ENCODE measurements around the gene MDC1. TPM values are rescaled to one million over a fixed set of nuclear protein-coding genes. Genes with fewer than 3 reads are reported as not detected.

Gene MDC1
- total and polyA plus RNA-seq, 2 of the 13 experiments (the other 11 are each of a cell fraction or from before 2014, with no cell fraction given) = 8.4 to 14.0 TPM

DNA sequence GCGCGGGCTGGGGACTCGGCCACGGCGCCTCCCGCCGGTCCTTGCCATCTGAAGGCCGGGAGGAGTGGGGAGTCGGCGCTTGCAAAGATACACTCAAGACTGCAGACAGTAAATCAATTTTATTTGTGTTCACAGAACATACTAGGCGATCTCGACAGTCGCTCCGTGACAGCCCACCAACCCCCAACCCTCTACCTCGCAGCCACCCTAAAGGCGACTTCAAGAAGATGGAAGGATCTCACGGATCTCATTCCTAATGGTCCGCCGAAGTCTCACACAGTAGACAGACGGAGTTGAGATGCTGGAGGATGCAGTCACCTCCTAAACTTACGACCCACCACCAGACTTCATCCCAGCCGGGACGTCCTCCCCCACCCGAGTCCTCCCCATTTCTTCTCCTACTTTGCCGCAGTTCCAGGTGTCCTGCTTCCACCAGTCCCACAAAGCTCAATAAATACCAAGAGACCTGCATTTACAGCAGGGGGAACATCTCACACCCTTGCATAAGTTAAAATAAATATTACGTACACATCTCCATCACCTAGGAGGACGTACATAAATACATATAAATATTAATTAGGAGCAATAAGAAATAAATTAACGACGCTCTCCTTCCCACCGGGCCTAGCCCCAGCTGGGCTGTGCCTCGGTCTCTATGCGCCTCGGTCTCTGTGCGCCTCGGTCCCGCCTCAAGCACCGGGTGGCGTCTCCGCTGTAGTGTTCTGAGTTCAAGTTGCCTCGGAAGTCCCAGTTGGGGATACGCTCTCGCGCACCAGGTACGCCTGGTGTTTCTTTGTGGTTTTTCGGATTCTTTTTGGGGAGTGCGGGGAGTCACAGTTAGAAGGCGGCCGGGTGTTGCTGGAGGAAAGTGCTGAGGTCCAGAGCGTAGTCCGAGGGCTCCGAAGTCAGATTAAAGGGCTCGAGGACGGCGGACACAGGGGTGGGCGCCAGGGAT is 26.3 kb upstream of the MDC1 start (continued):
- TF ChIP-seq, protein P1, sequence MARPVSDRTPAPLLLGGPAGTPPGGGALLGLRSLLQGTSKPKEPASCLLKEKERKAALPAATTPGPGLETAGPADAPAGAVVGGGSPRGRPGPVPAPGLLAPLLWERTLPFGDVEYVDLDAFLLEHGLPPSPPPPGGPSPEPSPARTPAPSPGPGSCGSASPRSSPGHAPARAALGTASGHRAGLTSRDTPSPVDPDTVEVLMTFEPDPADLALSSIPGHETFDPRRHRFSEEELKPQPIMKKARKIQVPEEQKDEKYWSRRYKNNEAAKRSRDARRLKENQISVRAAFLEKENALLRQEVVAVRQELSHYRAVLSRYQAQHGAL (CRISPR knock-in tag; IDR thresholded peaks at IDR 0.05; ENCODE audit: not compliant biosample characterization) = peak; percentile 24
- TF ChIP-seq NFIC (IDR thresholded peaks at IDR 0.05; ENCODE audit: low read length) (peak; percentile 7; the same call in 1 of the 2 replicates), CHCHD3 (CRISPR knock-in tag; IDR thresholded peaks at IDR 0.05) (no peak), ZNF562 (CRISPR knock-in tag; IDR thresholded peaks at IDR 0.05; ENCODE audit: borderline replicate concordance) (no peak), MTA3 (CRISPR knock-in tag; IDR thresholded peaks at IDR 0.05) (no peak), EED (CRISPR knock-in tag; IDR thresholded peaks at IDR 0.05) (no peak), GATA4 (IDR thresholded peaks at IDR 0.05; ENCODE audit: borderline replicate concordance, low read depth) (no peak), CBX2 (IDR thresholded peaks at IDR 0.05; ENCODE audit: low read depth, low read length) (no peak), CBX2 (CRISPR knock-in tag; IDR thresholded peaks at IDR 0.05; ENCODE audit: low read depth) (no peak), SMAD1 (CRISPR knock-in tag; IDR thresholded peaks at IDR 0.05; ENCODE audit: borderline replicate concordance, low read depth) (no peak), REXO4 (CRISPR knock-in tag; IDR thresholded peaks at IDR 0.05; ENCODE audit: borderline replicate concordance) (0 out of 2 replicates have a peak, but pooled peaks have one; percentile 6), ZNF121 (CRISPR knock-in tag; IDR thresholded peaks at IDR 0.05) (no peak), CHD2 (IDR thresholded peaks at IDR 0.05; ENCODE audit: low read depth, low read length) (no peak), SIN3B (IDR thresholded peaks at IDR 0.05; ENCODE audit: low read length) (no peak), ZNF292 (CRISPR knock-in tag; IDR thresholded peaks at IDR 0.05; ENCODE audit: borderline replicate concordance, low read depth) (no peak), KMT2A (CRISPR knock-in tag; IDR thresholded peaks at IDR 0.05) (no peak), MAF1 (CRISPR knock-in tag; IDR thresholded peaks at IDR 0.05; ENCODE audit: borderline replicate concordance) (no peak), HDAC6 (IDR thresholded peaks at IDR 0.05; ENCODE audit: low read depth, low read length) (no peak; the same call in 1 of the 2 replicates), PLRG1 (conservative IDR thresholded peaks at IDR 0.05) (no peak), TBP (CRISPR knock-in tag; IDR thresholded peaks at IDR 0.05) (no peak), ZNF788 (CRISPR knock-in tag; IDR thresholded peaks at IDR 0.05; ENCODE audit: borderline replicate concordance) (no peak; the same call in 1 of the 2 replicates), NCOA1 (CRISPR knock-in tag; IDR thresholded peaks at IDR 0.05) (no peak), ZSCAN30 (CRISPR knock-in tag; IDR thresholded peaks at IDR 0.05) (no peak)
- TF ChIP-seq, protein P2, sequence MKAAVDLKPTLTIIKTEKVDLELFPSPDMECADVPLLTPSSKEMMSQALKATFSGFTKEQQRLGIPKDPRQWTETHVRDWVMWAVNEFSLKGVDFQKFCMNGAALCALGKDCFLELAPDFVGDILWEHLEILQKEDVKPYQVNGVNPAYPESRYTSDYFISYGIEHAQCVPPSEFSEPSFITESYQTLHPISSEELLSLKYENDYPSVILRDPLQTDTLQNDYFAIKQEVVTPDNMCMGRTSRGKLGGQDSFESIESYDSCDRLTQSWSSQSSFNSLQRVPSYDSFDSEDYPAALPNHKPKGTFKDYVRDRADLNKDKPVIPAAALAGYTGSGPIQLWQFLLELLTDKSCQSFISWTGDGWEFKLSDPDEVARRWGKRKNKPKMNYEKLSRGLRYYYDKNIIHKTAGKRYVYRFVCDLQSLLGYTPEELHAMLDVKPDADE (CRISPR knock-in tag; IDR thresholded peaks at IDR 0.05) = no peak; the same call in 1 of the 2 replicates
- TF ChIP-seq, protein P3, sequence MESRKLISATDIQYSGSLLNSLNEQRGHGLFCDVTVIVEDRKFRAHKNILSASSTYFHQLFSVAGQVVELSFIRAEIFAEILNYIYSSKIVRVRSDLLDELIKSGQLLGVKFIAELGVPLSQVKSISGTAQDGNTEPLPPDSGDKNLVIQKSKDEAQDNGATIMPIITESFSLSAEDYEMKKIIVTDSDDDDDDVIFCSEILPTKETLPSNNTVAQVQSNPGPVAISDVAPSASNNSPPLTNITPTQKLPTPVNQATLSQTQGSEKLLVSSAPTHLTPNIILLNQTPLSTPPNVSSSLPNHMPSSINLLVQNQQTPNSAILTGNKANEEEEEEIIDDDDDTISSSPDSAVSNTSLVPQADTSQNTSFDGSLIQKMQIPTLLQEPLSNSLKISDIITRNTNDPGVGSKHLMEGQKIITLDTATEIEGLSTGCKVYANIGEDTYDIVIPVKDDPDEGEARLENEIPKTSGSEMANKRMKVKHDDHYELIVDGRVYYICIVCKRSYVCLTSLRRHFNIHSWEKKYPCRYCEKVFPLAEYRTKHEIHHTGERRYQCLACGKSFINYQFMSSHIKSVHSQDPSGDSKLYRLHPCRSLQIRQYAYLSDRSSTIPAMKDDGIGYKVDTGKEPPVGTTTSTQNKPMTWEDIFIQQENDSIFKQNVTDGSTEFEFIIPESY (CRISPR knock-in tag; IDR thresholded peaks at IDR 0.05) = no peak
- TF ChIP-seq, protein P4, sequence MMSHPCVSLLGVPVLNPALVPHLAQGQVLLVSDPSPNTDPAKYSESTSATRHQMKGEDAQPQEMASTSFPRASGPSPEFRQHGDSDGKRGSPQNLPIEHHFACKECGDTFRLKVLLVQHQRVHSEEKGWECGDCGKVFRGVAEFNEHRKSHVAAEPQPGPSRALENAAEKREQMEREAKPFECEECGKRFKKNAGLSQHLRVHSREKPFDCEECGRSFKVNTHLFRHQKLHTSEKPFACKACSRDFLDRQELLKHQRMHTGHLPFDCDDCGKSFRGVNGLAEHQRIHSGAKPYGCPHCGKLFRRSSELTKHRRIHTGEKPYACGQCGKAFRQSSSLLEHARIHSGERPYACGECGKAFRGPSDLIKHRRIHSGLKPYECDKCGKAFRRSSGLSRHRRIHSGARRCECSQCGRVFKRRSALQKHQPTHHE (CRISPR knock-in tag; IDR thresholded peaks at IDR 0.05; ENCODE audit: borderline replicate concordance) = no peak

Data from HepG2 (cell line).